Measurements from ENCODE around the gene CDCA3. TPM values are rescaled to one million over a fixed set of nuclear protein-coding genes. Genes with fewer than 3 reads are reported as not detected.

CDCA3 gene
- total and polyA plus RNA-seq, 2 of the 13 experiments (the other 11 are each of a cell fraction or from before 2014, with no cell fraction given), result 32.7 to 56.5 TPM

DNA sequence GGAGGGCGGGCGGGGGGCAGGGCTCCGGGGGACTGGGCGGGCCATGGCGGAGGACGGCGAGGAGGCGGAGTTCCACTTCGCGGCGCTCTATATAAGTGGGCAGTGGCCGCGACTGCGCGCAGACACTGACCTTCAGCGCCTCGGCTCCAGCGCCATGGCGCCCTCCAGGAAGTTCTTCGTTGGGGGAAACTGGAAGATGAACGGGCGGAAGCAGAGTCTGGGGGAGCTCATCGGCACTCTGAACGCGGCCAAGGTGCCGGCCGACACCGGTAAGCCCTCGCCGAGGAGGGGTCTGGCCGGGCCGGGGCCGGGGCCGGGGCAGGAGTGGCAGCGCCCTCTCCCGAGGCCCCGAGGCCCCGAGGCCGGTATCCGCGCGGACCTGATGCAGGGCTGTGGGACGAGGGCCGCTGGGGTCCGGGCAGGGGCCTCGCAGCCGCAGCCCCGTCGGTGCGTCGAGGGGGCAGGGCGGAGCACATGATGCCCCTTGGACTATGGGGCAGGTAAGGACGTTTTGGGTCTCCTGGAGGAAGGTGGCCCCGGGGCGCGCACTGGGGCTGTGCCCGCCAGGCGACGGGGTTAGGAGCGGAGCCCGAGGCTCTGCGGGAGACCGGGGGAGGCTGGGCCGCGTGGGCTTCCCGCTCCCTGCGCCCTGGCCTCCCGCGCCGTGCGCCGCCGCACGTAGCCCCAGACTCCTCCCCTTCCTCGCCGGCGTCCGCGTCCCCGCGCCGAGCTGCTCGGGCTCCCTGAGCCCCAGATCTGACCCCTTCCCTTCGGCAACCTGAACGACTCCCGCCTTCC, 16.5 kb upstream of the CDCA3 start, which contains the start of gene TPI1 (continued):
- TF ChIP-seq, protein P1, sequence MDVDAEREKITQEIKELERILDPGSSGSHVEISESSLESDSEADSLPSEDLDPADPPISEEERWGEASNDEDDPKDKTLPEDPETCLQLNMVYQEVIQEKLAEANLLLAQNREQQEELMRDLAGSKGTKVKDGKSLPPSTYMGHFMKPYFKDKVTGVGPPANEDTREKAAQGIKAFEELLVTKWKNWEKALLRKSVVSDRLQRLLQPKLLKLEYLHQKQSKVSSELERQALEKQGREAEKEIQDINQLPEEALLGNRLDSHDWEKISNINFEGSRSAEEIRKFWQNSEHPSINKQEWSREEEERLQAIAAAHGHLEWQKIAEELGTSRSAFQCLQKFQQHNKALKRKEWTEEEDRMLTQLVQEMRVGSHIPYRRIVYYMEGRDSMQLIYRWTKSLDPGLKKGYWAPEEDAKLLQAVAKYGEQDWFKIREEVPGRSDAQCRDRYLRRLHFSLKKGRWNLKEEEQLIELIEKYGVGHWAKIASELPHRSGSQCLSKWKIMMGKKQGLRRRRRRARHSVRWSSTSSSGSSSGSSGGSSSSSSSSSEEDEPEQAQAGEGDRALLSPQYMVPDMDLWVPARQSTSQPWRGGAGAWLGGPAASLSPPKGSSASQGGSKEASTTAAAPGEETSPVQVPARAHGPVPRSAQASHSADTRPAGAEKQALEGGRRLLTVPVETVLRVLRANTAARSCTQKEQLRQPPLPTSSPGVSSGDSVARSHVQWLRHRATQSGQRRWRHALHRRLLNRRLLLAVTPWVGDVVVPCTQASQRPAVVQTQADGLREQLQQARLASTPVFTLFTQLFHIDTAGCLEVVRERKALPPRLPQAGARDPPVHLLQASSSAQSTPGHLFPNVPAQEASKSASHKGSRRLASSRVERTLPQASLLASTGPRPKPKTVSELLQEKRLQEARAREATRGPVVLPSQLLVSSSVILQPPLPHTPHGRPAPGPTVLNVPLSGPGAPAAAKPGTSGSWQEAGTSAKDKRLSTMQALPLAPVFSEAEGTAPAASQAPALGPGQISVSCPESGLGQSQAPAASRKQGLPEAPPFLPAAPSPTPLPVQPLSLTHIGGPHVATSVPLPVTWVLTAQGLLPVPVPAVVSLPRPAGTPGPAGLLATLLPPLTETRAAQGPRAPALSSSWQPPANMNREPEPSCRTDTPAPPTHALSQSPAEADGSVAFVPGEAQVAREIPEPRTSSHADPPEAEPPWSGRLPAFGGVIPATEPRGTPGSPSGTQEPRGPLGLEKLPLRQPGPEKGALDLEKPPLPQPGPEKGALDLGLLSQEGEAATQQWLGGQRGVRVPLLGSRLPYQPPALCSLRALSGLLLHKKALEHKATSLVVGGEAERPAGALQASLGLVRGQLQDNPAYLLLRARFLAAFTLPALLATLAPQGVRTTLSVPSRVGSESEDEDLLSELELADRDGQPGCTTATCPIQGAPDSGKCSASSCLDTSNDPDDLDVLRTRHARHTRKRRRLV (CRISPR knock-in tag; IDR thresholded peaks at IDR 0.05), result no peak
- TF ChIP-seq TIGD3 (CRISPR knock-in tag; IDR thresholded peaks at IDR 0.05; ENCODE audit: borderline replicate concordance) (no peak), NONO (IDR thresholded peaks at IDR 0.05) (no peak), NONO (CRISPR knock-in tag; conservative IDR thresholded peaks at IDR 0.05) (peak; percentile 79; the same call in 1 of the 2 replicates), NKX3-1 (CRISPR knock-in tag; IDR thresholded peaks at IDR 0.05) (0 out of 2 replicates have a peak, but pooled peaks have one; percentile 31), PLRG1 (conservative IDR thresholded peaks at IDR 0.05) (no peak), CHCHD3 (CRISPR knock-in tag; IDR thresholded peaks at IDR 0.05) (peak; percentile 43; the same call in 1 of the 2 replicates), SP5 (CRISPR knock-in tag; IDR thresholded peaks at IDR 0.05; ENCODE audit: borderline replicate concordance, low read depth) (0 out of 2 replicates have a peak, but pooled peaks have one; percentile 41), ZSCAN30 (CRISPR knock-in tag; IDR thresholded peaks at IDR 0.05) (no peak), RFXAP (CRISPR knock-in tag; IDR thresholded peaks at IDR 0.05; ENCODE audit: borderline replicate concordance) (peak; percentile 57), PTBP1 (IDR thresholded peaks at IDR 0.05; ENCODE audit: low read depth, low read length, poor library complexity, severe bottlenecking) (no peak), DMTF1 (CRISPR knock-in tag; IDR thresholded peaks at IDR 0.05) (no peak), ZNF430 (CRISPR knock-in tag; IDR thresholded peaks at IDR 0.05) (peak; percentile 93; the same call in 1 of the 2 replicates)
- TF ChIP-seq, protein P2, sequence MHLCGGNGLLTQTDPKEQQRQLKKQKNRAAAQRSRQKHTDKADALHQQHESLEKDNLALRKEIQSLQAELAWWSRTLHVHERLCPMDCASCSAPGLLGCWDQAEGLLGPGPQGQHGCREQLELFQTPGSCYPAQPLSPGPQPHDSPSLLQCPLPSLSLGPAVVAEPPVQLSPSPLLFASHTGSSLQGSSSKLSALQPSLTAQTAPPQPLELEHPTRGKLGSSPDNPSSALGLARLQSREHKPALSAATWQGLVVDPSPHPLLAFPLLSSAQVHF (CRISPR knock-in tag; IDR thresholded peaks at IDR 0.05), result peak; percentile 39; the same call in 1 of the 2 replicates
- TF ChIP-seq, protein P3, sequence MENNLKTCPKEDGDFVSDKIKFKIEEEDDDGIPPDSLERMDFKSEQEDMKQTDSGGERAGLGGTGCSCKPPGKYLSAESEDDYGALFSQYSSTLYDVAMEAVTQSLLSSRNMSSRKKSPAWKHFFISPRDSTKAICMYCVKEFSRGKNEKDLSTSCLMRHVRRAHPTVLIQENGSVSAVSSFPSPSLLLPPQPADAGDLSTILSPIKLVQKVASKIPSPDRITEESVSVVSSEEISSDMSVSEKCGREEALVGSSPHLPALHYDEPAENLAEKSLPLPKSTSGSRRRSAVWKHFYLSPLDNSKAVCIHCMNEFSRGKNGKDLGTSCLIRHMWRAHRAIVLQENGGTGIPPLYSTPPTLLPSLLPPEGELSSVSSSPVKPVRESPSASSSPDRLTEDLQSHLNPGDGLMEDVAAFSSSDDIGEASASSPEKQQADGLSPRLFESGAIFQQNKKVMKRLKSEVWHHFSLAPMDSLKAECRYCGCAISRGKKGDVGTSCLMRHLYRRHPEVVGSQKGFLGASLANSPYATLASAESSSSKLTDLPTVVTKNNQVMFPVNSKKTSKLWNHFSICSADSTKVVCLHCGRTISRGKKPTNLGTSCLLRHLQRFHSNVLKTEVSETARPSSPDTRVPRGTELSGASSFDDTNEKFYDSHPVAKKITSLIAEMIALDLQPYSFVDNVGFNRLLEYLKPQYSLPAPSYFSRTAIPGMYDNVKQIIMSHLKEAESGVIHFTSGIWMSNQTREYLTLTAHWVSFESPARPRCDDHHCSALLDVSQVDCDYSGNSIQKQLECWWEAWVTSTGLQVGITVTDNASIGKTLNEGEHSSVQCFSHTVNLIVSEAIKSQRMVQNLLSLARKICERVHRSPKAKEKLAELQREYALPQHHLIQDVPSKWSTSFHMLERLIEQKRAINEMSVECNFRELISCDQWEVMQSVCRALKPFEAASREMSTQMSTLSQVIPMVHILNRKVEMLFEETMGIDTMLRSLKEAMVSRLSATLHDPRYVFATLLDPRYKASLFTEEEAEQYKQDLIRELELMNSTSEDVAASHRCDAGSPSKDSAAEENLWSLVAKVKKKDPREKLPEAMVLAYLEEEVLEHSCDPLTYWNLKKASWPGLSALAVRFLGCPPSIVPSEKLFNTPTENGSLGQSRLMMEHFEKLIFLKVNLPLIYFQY (CRISPR knock-in tag; IDR thresholded peaks at IDR 0.05; ENCODE audit: borderline replicate concordance), result no peak; the same call in 1 of the 2 replicates

All from HepG2 (cell line).